ENCODE data around the gene ALG14. TPM values are rescaled to one million over a fixed set of nuclear protein-coding genes. Genes with fewer than 3 reads are reported as not detected.
A peak's percentile ranks its signal among the peaks of the same experiment; 100 is the strongest.

Gene ALG14
- total RNA-seq, 3 donors from 2014 or later: 5.9 to 16.8 (median 11.4) TPM

- Histone ChIP-seq H3K4me1 (ENCODE audit: low read depth) (peaks cover 33% of the 10 kb centered on the region), H3K9me3 (no peaks in the 10 kb centered on the region), H3K4me3 (peak overlapping the region; percentile 52), H3K36me3 (ENCODE audit: low read depth) (no peaks in the 10 kb centered on the region)
- intact Hi-C loops (cut with DNase I, micrococcal nuclease): no loop called here
- ATAC-seq (no peak), DNase-seq (no peak)
- TF ChIP-seq CTCF (IDR thresholded peaks at IDR 0.05): no peak
Measured at GRCh38 chr1:95073446-95073845, 695 bp upstream of the ALG14 start.

- DNase-seq (peak in 1 of 3 donors; percentile 40), ATAC-seq (peak; percentile 14)
- H3K9me3 ChIP-seq: no peaks in the 10 kb centered on the region
- TF ChIP-seq CTCF (IDR thresholded peaks at IDR 0.05): no peak
- peaks cover 38% of the 10 kb centered on the region for H3K4me1 ChIP-seq (ENCODE audit: low read depth)
- H3K36me3 ChIP-seq (ENCODE audit: low read depth): no peaks in the 10 kb centered on the region
- H3K4me3 ChIP-seq: peak overlapping the region; percentile 52
- intact Hi-C loops (cut with DNase I, micrococcal nuclease): no loop called here
Measured at GRCh38 chr1:95072117-95072516, 634 bp downstream of the ALG14 start.

- Histone ChIP-seq H3K36me3 (ENCODE audit: low read depth) (no peaks in the 10 kb centered on the region), H3K4me3 (no peak overlapping the region), H3K9me3 (no peaks in the 10 kb centered on the region), H3K4me1 (ENCODE audit: low read depth) (peaks cover 38% of the 10 kb centered on the region)
- no peak for DNase-seq
- ATAC-seq: no peak
- intact Hi-C loops (cut with DNase I, micrococcal nuclease): no loop called here
- no peak for TF ChIP-seq CTCF (IDR thresholded peaks at IDR 0.05)
Measured at GRCh38 chr1:95071539-95071938, 1.2 kb downstream of the ALG14 start.

GRCh38 chr1:95069710-95070093, 3.0 kb downstream of the ALG14 start:
- no peaks in the 10 kb centered on the region for H3K9me3 ChIP-seq
- intact Hi-C loops (cut with DNase I, micrococcal nuclease): no loop called here
- H3K4me1 ChIP-seq (ENCODE audit: low read depth): peaks cover 33% of the 10 kb centered on the region
- H3K36me3 ChIP-seq (ENCODE audit: low read depth): no peaks in the 10 kb centered on the region
- no peak overlapping the region for H3K4me3 ChIP-seq
- TF ChIP-seq CTCF (IDR thresholded peaks at IDR 0.05): no peak
- DNase-seq (peak in 2 of 3 donors; percentile 60 to 68), ATAC-seq (peak; percentile 56)

- DNase-seq: peak in 1 of 3 donors; percentile 43
- Histone ChIP-seq H3K9me3 (no peaks in the 10 kb centered on the region), H3K4me1 (ENCODE audit: low read depth) (peaks cover 33% of the 10 kb centered on the region), H3K36me3 (ENCODE audit: low read depth) (no peaks in the 10 kb centered on the region), H3K4me3 (no peak overlapping the region)
- peak; percentile 67 for ATAC-seq
- intact Hi-C loops (cut with DNase I, micrococcal nuclease): no loop called here
- no peak for TF ChIP-seq CTCF (IDR thresholded peaks at IDR 0.05)
Measured at GRCh38 chr1:95068956-95069709, 3.6 kb downstream of the ALG14 start.

Data from mucosa of descending colon (tissue), 3 donors.